ENCODE results near the gene PYGM.

The PYGM gene

DNA sequence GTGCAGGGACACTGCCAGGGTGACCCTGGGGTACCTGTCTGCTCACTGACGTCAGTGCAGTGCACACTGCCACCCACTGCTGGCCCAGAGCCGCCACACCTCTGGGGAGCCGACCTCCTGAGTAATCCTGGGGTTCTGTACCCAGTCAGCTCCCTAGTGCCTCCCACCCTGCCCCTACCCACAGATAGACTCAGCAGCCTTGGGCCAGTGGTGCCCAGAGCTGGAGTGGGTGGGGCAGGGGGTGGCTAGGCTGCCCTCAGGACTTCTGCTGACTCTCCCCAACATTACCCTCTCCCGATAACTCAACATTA lies 42.6 kb downstream of the PYGM start:
- Mint-ChIP-seq H3K27ac (ENCODE audit: low read depth) (no peak overlapping the region), H3K9me3 (no peaks in the 10 kb centered on the region), H3K36me3 (ENCODE audit: insufficient read depth) (peaks cover 3% of the 10 kb centered on the region), H3K4me3 (no peak overlapping the region), H3K27me3 (peaks cover 87% of the 10 kb centered on the region), H3K4me1 (peaks cover under 1% of the 10 kb centered on the region)
- ATAC-seq (replicated peaks; ENCODE audit: extremely low read depth, poor library complexity, severe bottlenecking), result no peak
- no peak for DNase-seq (ENCODE audit: low spot score in 2 of 2)

DNA sequence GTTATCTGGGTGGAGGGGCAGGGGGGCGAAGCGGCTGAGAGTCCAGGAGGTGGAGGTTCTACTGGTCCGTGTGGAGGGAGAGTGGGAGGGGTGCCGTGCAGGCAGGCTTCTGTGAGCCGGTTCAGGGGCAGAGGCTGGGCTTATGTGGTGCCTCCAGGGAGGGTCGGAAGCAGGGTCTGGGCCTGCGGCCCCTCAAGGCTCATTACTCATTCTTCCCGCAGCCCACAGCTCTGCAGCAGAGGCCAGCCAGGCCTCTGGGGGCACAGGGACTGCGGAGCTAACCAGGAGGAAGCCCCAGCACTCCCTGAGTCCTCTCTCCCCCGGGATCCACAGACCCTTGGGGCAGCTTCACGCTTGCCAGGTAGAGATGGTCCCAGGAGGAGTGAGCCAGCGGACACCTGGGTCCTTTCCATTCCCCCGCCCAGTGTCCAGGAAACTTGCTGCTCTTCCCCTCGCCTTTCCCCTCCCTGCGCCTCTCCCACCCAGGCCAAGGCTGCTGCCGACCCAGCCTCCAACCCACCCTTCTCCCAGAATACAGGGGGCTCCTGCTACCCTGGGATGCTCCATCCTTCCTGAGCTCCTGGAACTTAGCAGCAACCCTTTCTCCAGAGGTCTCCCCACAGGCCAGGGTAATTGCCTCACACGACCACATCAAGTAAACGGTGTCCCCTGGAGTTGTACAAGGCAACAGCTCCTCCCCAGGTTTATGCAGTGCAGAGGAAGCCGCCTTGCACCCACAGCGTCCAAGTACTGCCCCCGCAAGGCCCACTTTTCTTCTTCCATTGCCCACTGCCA lies 43.1 kb downstream of the PYGM start:
- ATAC-seq (replicated peaks; ENCODE audit: extremely low read depth, poor library complexity, severe bottlenecking) (no peak), DNase-seq (ENCODE audit: low spot score in 2 of 2) (no peak)
- Mint-ChIP-seq H3K4me1 (peaks cover 6% of the 10 kb centered on the region), H3K9me3 (no peaks in the 10 kb centered on the region), H3K27ac (ENCODE audit: low read depth) (no peak overlapping the region), H3K4me3 (no peak overlapping the region), H3K27me3 (peaks cover 87% of the 10 kb centered on the region), H3K36me3 (ENCODE audit: insufficient read depth) (peaks cover 2% of the 10 kb centered on the region)

DNA sequence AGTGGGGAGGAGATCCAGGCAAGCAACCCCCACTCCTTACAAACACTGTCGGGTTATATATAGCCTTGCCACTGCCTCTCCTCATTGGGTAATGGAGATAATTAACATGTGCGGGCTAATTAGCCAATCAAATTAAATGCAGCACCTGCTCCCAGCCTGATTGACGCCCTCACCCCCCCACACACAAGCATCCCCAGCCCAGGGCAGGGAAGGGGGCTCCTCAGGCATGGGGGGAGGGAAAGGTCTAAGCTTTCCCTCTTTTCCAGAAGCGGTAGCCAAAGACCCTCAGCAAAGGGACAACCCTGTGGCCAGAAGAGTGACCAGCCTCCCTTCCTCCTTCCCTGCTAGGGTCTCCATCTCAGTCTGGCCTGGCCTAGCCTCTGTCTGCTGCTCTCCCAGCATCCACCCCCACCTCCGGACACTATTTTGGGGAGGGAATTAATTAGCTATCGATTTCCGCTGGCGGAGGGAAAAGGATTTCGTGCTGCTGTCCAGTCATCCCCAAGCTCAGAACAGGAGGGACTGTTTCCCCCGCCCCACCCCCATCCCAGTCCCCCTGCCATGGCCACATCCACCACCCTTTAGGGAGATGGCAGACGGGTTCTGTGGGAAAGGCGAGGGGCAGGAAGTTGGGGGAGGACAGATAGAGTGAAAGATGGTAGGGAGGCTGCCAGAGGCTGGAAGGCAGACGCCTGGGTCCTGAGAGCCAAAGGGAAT lies 43.9 kb downstream of the PYGM start:
- peaks cover 8% of the 10 kb centered on the region for H3K4me1 Mint-ChIP-seq
- H3K4me3 Mint-ChIP-seq, result no peak overlapping the region
- DNase-seq (ENCODE audit: low spot score in 2 of 2) (no peak), ATAC-seq (replicated peaks; ENCODE audit: extremely low read depth, poor library complexity, severe bottlenecking) (no peak)
- no peak overlapping the region for H3K27ac Mint-ChIP-seq (ENCODE audit: low read depth)
- H3K27me3 Mint-ChIP-seq, result peaks cover 87% of the 10 kb centered on the region
- H3K9me3 Mint-ChIP-seq, result no peaks in the 10 kb centered on the region
- H3K36me3 Mint-ChIP-seq (ENCODE audit: insufficient read depth), result peaks cover 2% of the 10 kb centered on the region

DNA sequence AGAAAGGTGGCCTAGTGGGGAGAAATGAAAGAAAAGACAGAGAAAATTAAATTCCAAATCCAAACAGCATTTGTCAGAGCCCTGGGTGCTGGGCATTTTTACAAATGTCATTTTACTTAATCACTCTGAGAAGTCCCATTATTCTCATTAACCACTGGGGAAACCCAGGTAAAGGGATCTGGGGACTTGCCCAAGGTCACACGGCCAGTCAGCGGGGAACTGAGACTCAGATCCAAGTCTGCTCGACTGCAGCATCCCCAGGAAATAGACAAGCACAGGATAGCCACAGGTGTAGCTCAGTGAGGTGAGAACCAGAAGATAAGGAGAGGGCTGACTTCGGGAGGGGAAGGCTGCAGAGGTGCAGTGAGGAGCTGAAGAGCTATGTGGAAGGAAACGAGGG lies 44.7 kb downstream of the PYGM start:
- H3K36me3 Mint-ChIP-seq (ENCODE audit: insufficient read depth), result peaks cover 2% of the 10 kb centered on the region
- no peaks in the 10 kb centered on the region for H3K9me3 Mint-ChIP-seq
- DNase-seq (ENCODE audit: low spot score in 2 of 2) (no peak), ATAC-seq (replicated peaks; ENCODE audit: extremely low read depth, poor library complexity, severe bottlenecking) (no peak)
- H3K4me1 Mint-ChIP-seq, result peaks cover 8% of the 10 kb centered on the region
- H3K4me3 Mint-ChIP-seq, result no peak overlapping the region
- H3K27me3 Mint-ChIP-seq, result peaks cover 87% of the 10 kb centered on the region
- no peak overlapping the region for H3K27ac Mint-ChIP-seq (ENCODE audit: low read depth)

DNA sequence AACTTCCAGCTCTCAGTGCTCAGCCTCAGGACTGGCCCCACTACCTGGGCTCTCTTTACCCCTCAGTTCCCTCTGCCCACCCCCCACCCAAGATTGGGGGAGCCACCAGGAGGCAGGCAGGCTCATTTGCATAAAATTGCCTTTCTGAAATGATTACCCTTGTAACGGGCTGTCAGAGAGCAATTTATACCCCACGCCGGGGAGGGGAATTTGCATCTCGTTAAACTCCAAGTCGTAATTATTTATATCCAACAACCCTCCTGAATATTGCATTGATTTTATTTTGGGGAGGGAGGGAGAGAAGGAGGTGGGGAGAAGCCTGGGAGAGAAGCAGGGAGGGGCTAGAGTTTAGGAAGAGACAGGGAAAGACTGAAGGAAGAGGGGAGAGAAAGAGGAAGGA lies 45.1 kb downstream of the PYGM start:
- ATAC-seq (replicated peaks; ENCODE audit: extremely low read depth, poor library complexity, severe bottlenecking) (no peak), DNase-seq (ENCODE audit: low spot score in 2 of 2) (no peak)
- peaks cover 2% of the 10 kb centered on the region for H3K36me3 Mint-ChIP-seq (ENCODE audit: insufficient read depth)
- H3K4me3 Mint-ChIP-seq, result peak overlapping the region; percentile 35
- H3K27ac Mint-ChIP-seq (ENCODE audit: low read depth), result no peak overlapping the region
- H3K27me3 Mint-ChIP-seq, result peaks cover 88% of the 10 kb centered on the region
- H3K4me1 Mint-ChIP-seq, result peaks cover 8% of the 10 kb centered on the region
- no peaks in the 10 kb centered on the region for H3K9me3 Mint-ChIP-seq

DNA sequence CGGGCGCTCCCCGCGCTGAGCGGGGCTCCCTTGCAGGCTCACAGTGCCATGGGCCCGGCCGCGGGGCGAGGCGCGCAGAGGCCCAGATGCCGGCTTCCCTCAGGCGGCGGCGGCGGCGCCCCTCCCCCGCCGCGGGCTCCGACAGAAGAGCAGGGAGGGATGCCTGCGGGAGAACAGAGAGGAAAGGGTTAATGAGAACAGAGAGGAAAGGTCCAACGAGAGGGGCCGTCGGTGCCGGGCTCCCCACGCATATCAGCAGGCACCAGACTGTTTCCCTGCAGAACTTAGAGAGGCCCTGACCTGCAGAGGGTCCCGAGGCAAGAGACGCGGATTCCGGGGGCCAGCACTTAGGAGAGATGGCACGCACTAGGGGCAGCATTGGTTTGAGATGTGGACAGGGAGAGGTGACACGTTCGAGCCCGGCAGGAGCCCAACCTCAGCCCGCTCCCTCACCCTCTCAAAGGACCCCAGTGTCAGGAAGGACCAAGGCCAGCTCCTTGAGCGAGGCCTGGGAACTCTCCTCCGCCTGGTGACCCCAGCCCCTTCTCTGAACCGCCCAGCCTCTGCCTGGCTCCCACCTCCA lies 45.9 kb downstream of the PYGM start:
- peaks cover 83% of the 10 kb centered on the region for H3K27me3 Mint-ChIP-seq
- peak overlapping the region; percentile 35 for H3K4me3 Mint-ChIP-seq
- no peak overlapping the region for H3K27ac Mint-ChIP-seq (ENCODE audit: low read depth)
- H3K36me3 Mint-ChIP-seq (ENCODE audit: insufficient read depth), result peaks cover 2% of the 10 kb centered on the region
- DNase-seq (ENCODE audit: low spot score in 2 of 2), result no peak
- H3K9me3 Mint-ChIP-seq, result no peaks in the 10 kb centered on the region
- ATAC-seq (replicated peaks; ENCODE audit: extremely low read depth, poor library complexity, severe bottlenecking), result no peak
- H3K4me1 Mint-ChIP-seq, result peaks cover 8% of the 10 kb centered on the region

DNA sequence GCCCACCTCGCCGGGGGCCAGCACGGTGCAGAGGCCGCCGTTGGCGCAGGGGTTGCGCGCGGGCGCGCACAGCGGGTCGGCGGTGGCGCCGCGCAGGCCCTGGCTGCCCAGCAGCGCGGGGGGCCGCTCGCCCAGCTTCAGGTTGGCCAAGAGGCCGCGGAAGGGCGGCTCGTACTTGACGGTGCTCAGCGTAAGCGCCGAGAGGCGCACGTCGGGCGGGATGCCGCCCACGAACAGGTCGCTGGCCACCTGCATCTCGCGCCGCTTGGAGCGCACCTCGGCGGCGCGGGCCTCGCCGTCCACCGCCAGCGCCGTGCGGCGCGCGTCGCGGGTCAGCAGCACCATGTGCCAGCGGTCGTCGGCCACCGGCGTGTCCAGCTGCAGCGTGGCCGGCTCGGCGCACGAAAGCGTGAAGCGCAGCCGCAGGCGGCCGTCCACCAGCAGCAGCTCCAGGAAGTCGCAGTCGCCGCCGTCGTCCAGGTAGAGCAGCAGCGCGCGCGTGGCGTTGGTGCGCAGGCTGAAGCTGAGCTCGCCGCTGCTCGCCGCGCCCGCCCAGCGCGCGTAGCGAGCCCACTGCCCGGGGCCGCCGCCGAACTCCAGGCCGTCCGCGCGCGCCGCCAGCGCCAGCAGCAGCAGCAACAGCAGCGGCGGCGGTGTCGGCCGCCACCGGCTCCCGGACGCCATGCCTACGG lies 46.6 kb downstream of the PYGM start:
- no peak for ATAC-seq (replicated peaks; ENCODE audit: extremely low read depth, poor library complexity, severe bottlenecking)
- peaks cover 8% of the 10 kb centered on the region for H3K4me1 Mint-ChIP-seq

DNA sequence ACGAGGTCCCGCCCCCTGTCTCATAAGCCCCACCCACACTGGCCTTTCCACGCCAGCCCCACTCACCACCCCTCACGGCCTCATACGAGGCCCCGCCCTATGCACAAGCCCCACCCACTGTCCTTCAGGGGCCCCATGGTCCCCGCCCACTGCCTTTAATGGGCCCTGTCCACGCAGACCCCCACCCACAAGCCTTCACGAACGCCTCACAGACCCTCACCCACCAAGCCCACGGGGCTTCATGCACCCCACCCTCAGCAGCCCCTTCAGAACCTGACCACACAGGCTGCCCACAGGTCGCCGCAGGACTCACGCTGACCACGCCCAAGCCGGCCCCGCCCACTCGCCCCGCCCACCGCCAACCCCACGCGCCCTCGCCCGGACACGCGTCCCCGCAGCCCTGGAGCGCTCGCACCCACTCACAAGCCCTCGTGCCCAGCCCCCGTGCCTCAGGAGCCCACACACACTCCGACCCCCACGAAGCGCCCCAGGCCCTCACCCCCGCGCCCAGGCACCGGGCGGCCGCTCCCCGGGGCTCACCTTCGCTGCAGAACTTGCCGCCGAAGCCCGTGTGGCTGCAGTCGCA lies 47.3 kb downstream of the PYGM start:
- H3K9me3 Mint-ChIP-seq, result no peaks in the 10 kb centered on the region
- DNase-seq (ENCODE audit: low spot score in 2 of 2), result no peak
- H3K4me3 Mint-ChIP-seq, result no peak overlapping the region
- ATAC-seq (replicated peaks; ENCODE audit: extremely low read depth, poor library complexity, severe bottlenecking), result no peak
- peaks cover 2% of the 10 kb centered on the region for H3K36me3 Mint-ChIP-seq (ENCODE audit: insufficient read depth)
- peaks cover 80% of the 10 kb centered on the region for H3K27me3 Mint-ChIP-seq
- H3K4me1 Mint-ChIP-seq, result peaks cover 8% of the 10 kb centered on the region
- H3K27ac Mint-ChIP-seq (ENCODE audit: low read depth), result no peak overlapping the region

More for the DNA sequence above, 46.6 kb downstream of the PYGM start:
- no peak overlapping the region for H3K4me3 Mint-ChIP-seq
- no peak overlapping the region for H3K27ac Mint-ChIP-seq (ENCODE audit: low read depth)
- DNase-seq (ENCODE audit: low spot score in 2 of 2), result no peak
- H3K9me3 Mint-ChIP-seq, result no peaks in the 10 kb centered on the region
- peaks cover 2% of the 10 kb centered on the region for H3K36me3 Mint-ChIP-seq (ENCODE audit: insufficient read depth)
- H3K27me3 Mint-ChIP-seq, result peaks cover 82% of the 10 kb centered on the region

DNA sequence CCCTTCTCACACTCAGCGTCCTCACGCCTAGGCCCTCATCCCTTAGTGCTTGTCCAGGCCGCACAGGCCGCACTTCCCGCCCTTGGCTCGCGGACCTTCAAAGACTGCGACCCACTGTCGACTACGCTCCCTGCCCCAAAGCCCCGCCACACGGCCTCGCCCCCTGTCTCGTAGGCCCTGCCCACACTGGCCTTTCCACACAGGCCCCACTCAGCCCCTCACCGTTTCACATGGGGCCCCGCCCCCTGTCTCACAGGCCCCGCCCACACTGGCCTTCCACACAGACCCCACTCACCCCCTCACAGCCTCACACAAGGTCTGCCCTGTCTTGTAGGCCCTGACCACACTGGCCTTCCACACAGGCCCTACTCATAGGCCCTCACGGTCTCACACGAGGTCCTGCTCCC lies 47.8 kb downstream of the PYGM start:
- DNase-seq (ENCODE audit: low spot score in 2 of 2), result no peak
- Mint-ChIP-seq H3K36me3 (ENCODE audit: insufficient read depth) (peaks cover 2% of the 10 kb centered on the region), H3K9me3 (no peaks in the 10 kb centered on the region), H3K4me3 (no peak overlapping the region), H3K4me1 (peaks cover 8% of the 10 kb centered on the region), H3K27me3 (peaks cover 75% of the 10 kb centered on the region), H3K27ac (ENCODE audit: low read depth) (peak overlapping the region; percentile 36)
- ATAC-seq (replicated peaks; ENCODE audit: extremely low read depth, poor library complexity, severe bottlenecking), result no peak

DNA sequence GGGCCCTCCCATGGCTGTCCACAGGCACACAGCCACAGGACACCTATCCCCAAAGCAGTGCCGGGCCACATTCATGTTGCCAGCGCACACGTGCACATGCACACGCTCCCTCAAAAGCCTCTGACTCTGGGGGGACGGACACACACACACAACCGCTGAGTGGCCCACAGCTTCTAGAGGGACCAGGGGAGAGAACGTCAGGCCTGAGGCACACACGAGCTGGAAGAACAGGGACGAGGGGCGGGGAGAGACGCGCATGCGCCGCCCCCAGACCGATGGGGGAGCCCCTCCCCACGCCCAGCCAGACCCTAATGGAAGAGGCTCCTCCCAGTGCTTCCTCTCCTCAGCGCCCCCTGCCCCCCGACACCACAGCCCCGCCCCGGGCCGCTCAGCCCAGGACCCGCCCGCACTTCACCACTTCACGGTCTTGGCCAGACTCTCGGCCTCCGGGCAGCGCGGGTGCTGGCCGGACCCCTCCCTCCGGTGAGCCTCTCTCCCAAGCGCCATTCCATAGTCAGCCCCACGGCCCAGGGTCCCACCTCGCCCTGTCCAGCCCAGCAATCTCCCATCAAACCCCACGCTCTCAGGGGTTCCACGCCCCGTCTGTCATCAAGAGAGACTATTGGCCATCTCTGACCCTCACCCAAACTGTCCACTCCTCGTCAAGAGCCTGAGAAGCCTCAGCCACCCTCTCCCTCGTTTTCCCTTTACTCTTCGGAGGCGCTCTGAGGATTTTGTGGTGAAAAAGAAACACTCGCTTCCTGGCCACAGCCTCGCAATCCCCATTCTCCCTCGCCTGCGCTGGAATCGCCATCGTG lies 48.4 kb downstream of the PYGM start:
- peaks cover 2% of the 10 kb centered on the region for H3K36me3 Mint-ChIP-seq (ENCODE audit: insufficient read depth)
- H3K4me1 Mint-ChIP-seq, result peaks cover 8% of the 10 kb centered on the region

DNA sequence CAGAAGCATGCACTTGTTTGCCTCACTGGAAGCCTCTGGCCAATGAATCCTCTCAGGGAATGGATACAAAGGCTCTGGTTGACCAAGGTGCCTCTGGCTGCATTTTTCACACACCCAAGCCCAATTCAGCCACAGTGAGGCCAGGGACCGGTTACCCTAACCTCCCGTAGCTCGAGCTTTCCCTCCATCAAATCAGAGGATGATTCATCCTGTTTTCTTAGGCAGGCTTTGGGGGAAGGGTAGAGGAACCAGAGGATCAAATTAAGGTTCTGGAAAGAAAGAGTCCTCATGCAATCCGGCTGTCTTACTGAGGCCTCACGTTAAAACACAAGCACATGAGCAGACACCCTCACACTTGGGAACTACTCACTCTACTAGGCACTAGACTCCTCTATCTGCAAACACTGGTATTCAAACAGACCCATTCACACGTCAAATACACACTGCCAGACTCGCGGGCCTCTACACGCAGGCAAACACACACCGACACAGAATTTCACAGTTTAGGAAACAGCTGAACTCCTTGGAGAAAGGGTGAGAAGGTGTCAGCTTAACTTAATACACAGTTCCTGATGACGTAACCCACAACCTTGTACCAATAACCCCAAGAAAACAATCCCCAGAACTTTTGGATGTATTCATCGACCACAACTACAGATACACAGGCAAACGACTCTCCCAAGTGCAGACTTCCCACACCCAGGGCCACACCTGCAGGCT lies 49.2 kb downstream of the PYGM start:
- no peaks in the 10 kb centered on the region for H3K9me3 Mint-ChIP-seq
- ATAC-seq (replicated peaks; ENCODE audit: extremely low read depth, poor library complexity, severe bottlenecking), result no peak
- peaks cover 8% of the 10 kb centered on the region for H3K4me1 Mint-ChIP-seq
- H3K4me3 Mint-ChIP-seq, result no peak overlapping the region
- DNase-seq (ENCODE audit: low spot score in 2 of 2), result no peak
- H3K27ac Mint-ChIP-seq (ENCODE audit: low read depth), result no peak overlapping the region
- peaks cover 61% of the 10 kb centered on the region for H3K27me3 Mint-ChIP-seq
- peaks cover 2% of the 10 kb centered on the region for H3K36me3 Mint-ChIP-seq (ENCODE audit: insufficient read depth)

More for the DNA sequence above, 48.4 kb downstream of the PYGM start:
- peak overlapping the region; percentile 36 for H3K27ac Mint-ChIP-seq (ENCODE audit: low read depth)
- H3K4me3 Mint-ChIP-seq, result no peak overlapping the region
- no peak for DNase-seq (ENCODE audit: low spot score in 2 of 2)
- H3K9me3 Mint-ChIP-seq, result no peaks in the 10 kb centered on the region
- no peak for ATAC-seq (replicated peaks; ENCODE audit: extremely low read depth, poor library complexity, severe bottlenecking)
- peaks cover 69% of the 10 kb centered on the region for H3K27me3 Mint-ChIP-seq

Measured in central memory CD8-positive, alpha-beta T cell (primary cell).